DND-41 (cell line): Measurements from ENCODE around the gene NRG3.

Experiments
- ATAC-seq: fragments of 200-7000 bp; cut with Tn5 transposase; 3 replicates; pipeline ENCODE4 v1.9.1; 2021; ENCODE audit warnings: low read depth; ENCODE audit not compliant: insufficient read depth
- DNase-seq: peaks from one replicate; pipeline ENCODE4 v3.0.0-alpha.2; 2020
- H2AFZ ChIP-seq: 2 replicates; pipeline ENCODE4 v1.6.0; 2012; ENCODE audit warnings: low read depth, low read length
- H3K27ac ChIP-seq: 2 replicates; pipeline ENCODE4 v1.5.1; 2012; ENCODE audit warnings: low read length, inconsistent platforms
- H3K27me3 ChIP-seq: fragments of 200-600 bp; sonication (generic); 2 replicates; pipeline ENCODE4 v1.6.0; 2012; ENCODE audit warnings: low read length, mild to moderate bottlenecking, inconsistent platforms; ENCODE audit not compliant: insufficient read depth, poor library complexity
- H3K36me3 ChIP-seq: 2 replicates; pipeline ENCODE4 v1.5.1; 2012; ENCODE audit warnings: low read length, inconsistent platforms; ENCODE audit not compliant: insufficient read depth
- H3K4me1 ChIP-seq: 2 replicates; pipeline ENCODE4 v1.5.1; 2012; ENCODE audit warnings: mild to moderate bottlenecking, low read length; ENCODE audit not compliant: insufficient read depth
- H3K4me2 ChIP-seq: 2 replicates; pipeline ENCODE4 v1.6.0; 2012; ENCODE audit warnings: mild to moderate bottlenecking, moderate library complexity, low read length, inconsistent platforms; ENCODE audit not compliant: insufficient read depth
- H3K4me3 ChIP-seq, 2 experiments: fragments of 200-600 bp in 1 of 2; shearing (Covaris generic) in 1 of 2; 2 replicates each; pipeline ENCODE4 v1.5.1; 2012 to 2016; ENCODE audit warnings: inconsistent platforms in 2 of 2, low read length in 2 of 2, mild to moderate bottlenecking in 2 of 2, low read depth in 1 of 2, moderate library complexity in 1 of 2
- H3K79me2 ChIP-seq: 2 replicates; pipeline ENCODE4 v1.6.0; 2012; ENCODE audit warnings: low read length, inconsistent platforms; ENCODE audit not compliant: insufficient read depth
- H3K9ac ChIP-seq: 2 replicates; pipeline ENCODE4 v1.6.0; 2012; ENCODE audit warnings: low read depth, mild to moderate bottlenecking, inconsistent platforms, low read length, moderate library complexity
- H3K9me3 ChIP-seq: 2 replicates; pipeline ENCODE4 v1.5.1; 2012; ENCODE audit warnings: low read length, moderate library complexity, mild to moderate bottlenecking, inconsistent platforms; ENCODE audit not compliant: insufficient read depth, severe bottlenecking
- H4K20me1 ChIP-seq: 2 replicates; pipeline ENCODE4 v1.6.0; 2012; ENCODE audit warnings: low read length; ENCODE audit not compliant: insufficient read depth
- CTCF ChIP-seq: IDR thresholded peaks from 2 replicates; pipeline ENCODE4 v1.5.1; 2012; ENCODE audit warnings: borderline replicate concordance, low read length, moderate library complexity, mild to moderate bottlenecking; ENCODE audit not compliant: poor library complexity, severe bottlenecking; ENCODE audit errors: extremely low read depth
- EZH2 ChIP-seq: IDR thresholded peaks from 3 replicates; pipeline ENCODE4 v1.6.1; 2012; ENCODE audit warnings: borderline replicate concordance, low read depth, mild to moderate bottlenecking, moderate library complexity, low read length, inconsistent platforms; ENCODE audit not compliant: severe bottlenecking

Gene NRG3

GRCh38 chr10:81918766-81919165 is 43.8 kb downstream of the NRG3 start:
- DNase-seq (no peak), ATAC-seq (no peak)
- no peak overlapping the region for H3K4me3 ChIP-seq
- H3K79me2 ChIP-seq: no peaks in the 10 kb centered on the region
- H3K4me1 ChIP-seq: no peaks in the 10 kb centered on the region
- H3K27me3 ChIP-seq: no peaks in the 10 kb centered on the region
- no peaks in the 10 kb centered on the region for H3K9me3 ChIP-seq
- no peak overlapping the region for H2AFZ ChIP-seq
- no peak overlapping the region for H3K9ac ChIP-seq
- no peak overlapping the region for H3K27ac ChIP-seq
- no peaks in the 10 kb centered on the region for H4K20me1 ChIP-seq
- H3K36me3 ChIP-seq: no peaks in the 10 kb centered on the region
- H3K4me2 ChIP-seq: no peak overlapping the region
- TF ChIP-seq CTCF: no peak

GRCh38 chr10:81920213-81920829 is 45.3 kb downstream of the NRG3 start:
- no peaks in the 10 kb centered on the region for H4K20me1 ChIP-seq
- TF ChIP-seq CTCF (peak; percentile 29), EZH2 (no peak)
- no peak overlapping the region for H3K27ac ChIP-seq
- no peak overlapping the region for H3K9ac ChIP-seq
- no peaks in the 10 kb centered on the region for H3K79me2 ChIP-seq
- ATAC-seq: no peak
- no peak overlapping the region for H3K4me2 ChIP-seq
- no peak overlapping the region for H2AFZ ChIP-seq
- no peak overlapping the region for H3K4me3 ChIP-seq
- DNase-seq: no peak
- H3K4me1 ChIP-seq: no peaks in the 10 kb centered on the region
- no peaks in the 10 kb centered on the region for H3K9me3 ChIP-seq
- no peaks in the 10 kb centered on the region for H3K27me3 ChIP-seq
- no peaks in the 10 kb centered on the region for H3K36me3 ChIP-seq

GRCh38 chr10:81928119-81928518 is 53.1 kb downstream of the NRG3 start:
- no peak overlapping the region for H3K27ac ChIP-seq
- no peaks in the 10 kb centered on the region for H3K79me2 ChIP-seq
- H3K9me3 ChIP-seq: no peaks in the 10 kb centered on the region
- no peaks in the 10 kb centered on the region for H3K4me1 ChIP-seq
- H3K4me3 ChIP-seq: no peak overlapping the region
- H3K36me3 ChIP-seq: no peaks in the 10 kb centered on the region
- H4K20me1 ChIP-seq: no peaks in the 10 kb centered on the region
- H2AFZ ChIP-seq: no peak overlapping the region
- H3K9ac ChIP-seq: no peak overlapping the region
- TF ChIP-seq CTCF: no peak
- no peak for TF ChIP-seq EZH2
- no peak for ATAC-seq
- no peak for DNase-seq
- H3K4me2 ChIP-seq: no peak overlapping the region
- H3K27me3 ChIP-seq: no peaks in the 10 kb centered on the region

- no peak overlapping the region for H3K9ac ChIP-seq
- H2AFZ ChIP-seq: no peak overlapping the region
- no peaks in the 10 kb centered on the region for H3K27me3 ChIP-seq
- H3K4me3 ChIP-seq: no peak overlapping the region
- ATAC-seq: no peak
- no peaks in the 10 kb centered on the region for H4K20me1 ChIP-seq
- DNase-seq: no peak
- H3K4me2 ChIP-seq: no peak overlapping the region
- no peaks in the 10 kb centered on the region for H3K36me3 ChIP-seq
- no peaks in the 10 kb centered on the region for H3K9me3 ChIP-seq
- no peaks in the 10 kb centered on the region for H3K4me1 ChIP-seq
- no peak overlapping the region for H3K27ac ChIP-seq
- no peaks in the 10 kb centered on the region for H3K79me2 ChIP-seq
- TF ChIP-seq CTCF: no peak
- no peak for TF ChIP-seq EZH2
These were observed 68.6 kb downstream of the NRG3 start for GRCh38 chr10:81943583-81943982.
